SK-N-SH (cell line): ENCODE measurements around the gene GOLT1A.

ENCODE experiments used
- EP300 ChIP-seq, 2 experiments: IDR thresholded peaks; 2 replicates each; pipeline versions ENCODE4 v1.4.0 to v1.6.1; 2012; ENCODE audit warnings: borderline replicate concordance in 1 of 2, low read depth in 1 of 2, low read length in 1 of 2
- FOXJ3 ChIP-seq: sonication (generic); formaldehyde crosslinking; IDR thresholded peaks from 2 replicates; pipeline ENCODE4 v1.5.1; 2020; ENCODE audit warnings: mild to moderate bottlenecking, missing genetic modification reagents
- FOXM1 ChIP-seq: IDR thresholded peaks from 2 replicates; pipeline ENCODE4 v1.4.0; 2012; ENCODE audit warnings: low read depth, mild to moderate bottlenecking
- POLR2AphosphoS5 ChIP-seq: IDR thresholded peaks from 2 replicates; pipeline ENCODE4 v1.6.1; 2012; ENCODE audit warnings: low read depth, low read length
- RAD21 ChIP-seq: IDR thresholded peaks from 2 replicates; pipeline ENCODE4 v1.6.1; 2012; ENCODE audit warnings: mild to moderate bottlenecking, low read length
- RFX5 ChIP-seq: IDR thresholded peaks from 2 replicates; pipeline ENCODE4 v1.6.1; 2012; ENCODE audit warnings: mild to moderate bottlenecking, improper control_type of control experiment, low read length
- TAF1 ChIP-seq: IDR thresholded peaks from 2 replicates; pipeline ENCODE4 v1.6.1; 2012; ENCODE audit warnings: low read depth, mild to moderate bottlenecking, low read length, moderate library complexity, borderline replicate concordance
- TF ChIP-seq, protein P1 (sequence below): IDR thresholded peaks from 2 replicates; pipeline ENCODE4 v1.4.0; 2012; ENCODE audit warnings: low read depth
- TF ChIP-seq, protein P2 (sequence below): fragments of 200-600 bp; sonication (generic); IDR thresholded peaks from 2 replicates; pipeline ENCODE4 v1.6.1; 2017; ENCODE audit warnings: antibody characterized with exemption, mild to moderate bottlenecking, moderate library complexity
- TF ChIP-seq, protein P3 (sequence below): IDR thresholded peaks from 2 replicates; pipeline ENCODE4 v1.6.1; 2012; ENCODE audit warnings: mild to moderate bottlenecking, low read depth, low read length, moderate library complexity
- TF ChIP-seq, protein P4 (sequence below): fragments of 150-350 bp; IDR thresholded peaks from 2 replicates; pipeline ENCODE4 v1.6.1; 2017; ENCODE audit warnings: antibody characterized with exemption, low read length, low read depth, borderline replicate concordance

DNA sequence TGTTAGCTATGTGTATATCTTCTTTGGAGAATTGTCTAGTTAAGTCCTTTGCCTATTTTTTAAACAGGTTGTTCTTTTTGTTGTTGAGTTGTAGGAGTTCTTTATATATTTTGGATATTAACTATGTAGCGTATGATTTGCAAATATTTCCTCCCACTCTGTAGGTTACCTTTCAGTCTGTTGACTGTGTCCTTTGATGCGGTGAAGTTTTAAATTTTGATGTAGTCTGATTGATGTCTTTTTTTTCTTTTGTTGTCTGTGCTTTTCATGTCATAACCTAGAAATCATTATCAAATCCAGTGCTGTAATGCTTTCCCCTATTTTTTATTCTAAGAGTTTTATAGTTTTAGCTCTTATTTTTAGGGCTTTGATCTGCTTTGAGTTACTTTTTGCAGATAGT, 8.8 kb downstream of the GOLT1A start:
- TF ChIP-seq, protein P1, sequence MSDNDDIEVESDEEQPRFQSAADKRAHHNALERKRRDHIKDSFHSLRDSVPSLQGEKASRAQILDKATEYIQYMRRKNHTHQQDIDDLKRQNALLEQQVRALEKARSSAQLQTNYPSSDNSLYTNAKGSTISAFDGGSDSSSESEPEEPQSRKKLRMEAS, result no peak
- no peak for TF ChIP-seq RAD21
- TF ChIP-seq FOXJ3 (CRISPR knock-in tag), result no peak
- TF ChIP-seq TAF1, result no peak
- TF ChIP-seq, protein P2, sequence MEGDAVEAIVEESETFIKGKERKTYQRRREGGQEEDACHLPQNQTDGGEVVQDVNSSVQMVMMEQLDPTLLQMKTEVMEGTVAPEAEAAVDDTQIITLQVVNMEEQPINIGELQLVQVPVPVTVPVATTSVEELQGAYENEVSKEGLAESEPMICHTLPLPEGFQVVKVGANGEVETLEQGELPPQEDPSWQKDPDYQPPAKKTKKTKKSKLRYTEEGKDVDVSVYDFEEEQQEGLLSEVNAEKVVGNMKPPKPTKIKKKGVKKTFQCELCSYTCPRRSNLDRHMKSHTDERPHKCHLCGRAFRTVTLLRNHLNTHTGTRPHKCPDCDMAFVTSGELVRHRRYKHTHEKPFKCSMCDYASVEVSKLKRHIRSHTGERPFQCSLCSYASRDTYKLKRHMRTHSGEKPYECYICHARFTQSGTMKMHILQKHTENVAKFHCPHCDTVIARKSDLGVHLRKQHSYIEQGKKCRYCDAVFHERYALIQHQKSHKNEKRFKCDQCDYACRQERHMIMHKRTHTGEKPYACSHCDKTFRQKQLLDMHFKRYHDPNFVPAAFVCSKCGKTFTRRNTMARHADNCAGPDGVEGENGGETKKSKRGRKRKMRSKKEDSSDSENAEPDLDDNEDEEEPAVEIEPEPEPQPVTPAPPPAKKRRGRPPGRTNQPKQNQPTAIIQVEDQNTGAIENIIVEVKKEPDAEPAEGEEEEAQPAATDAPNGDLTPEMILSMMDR, result no peak
- TF ChIP-seq POLR2AphosphoS5, result no peak
- no peak for TF ChIP-seq FOXM1
- TF ChIP-seq, protein P3, sequence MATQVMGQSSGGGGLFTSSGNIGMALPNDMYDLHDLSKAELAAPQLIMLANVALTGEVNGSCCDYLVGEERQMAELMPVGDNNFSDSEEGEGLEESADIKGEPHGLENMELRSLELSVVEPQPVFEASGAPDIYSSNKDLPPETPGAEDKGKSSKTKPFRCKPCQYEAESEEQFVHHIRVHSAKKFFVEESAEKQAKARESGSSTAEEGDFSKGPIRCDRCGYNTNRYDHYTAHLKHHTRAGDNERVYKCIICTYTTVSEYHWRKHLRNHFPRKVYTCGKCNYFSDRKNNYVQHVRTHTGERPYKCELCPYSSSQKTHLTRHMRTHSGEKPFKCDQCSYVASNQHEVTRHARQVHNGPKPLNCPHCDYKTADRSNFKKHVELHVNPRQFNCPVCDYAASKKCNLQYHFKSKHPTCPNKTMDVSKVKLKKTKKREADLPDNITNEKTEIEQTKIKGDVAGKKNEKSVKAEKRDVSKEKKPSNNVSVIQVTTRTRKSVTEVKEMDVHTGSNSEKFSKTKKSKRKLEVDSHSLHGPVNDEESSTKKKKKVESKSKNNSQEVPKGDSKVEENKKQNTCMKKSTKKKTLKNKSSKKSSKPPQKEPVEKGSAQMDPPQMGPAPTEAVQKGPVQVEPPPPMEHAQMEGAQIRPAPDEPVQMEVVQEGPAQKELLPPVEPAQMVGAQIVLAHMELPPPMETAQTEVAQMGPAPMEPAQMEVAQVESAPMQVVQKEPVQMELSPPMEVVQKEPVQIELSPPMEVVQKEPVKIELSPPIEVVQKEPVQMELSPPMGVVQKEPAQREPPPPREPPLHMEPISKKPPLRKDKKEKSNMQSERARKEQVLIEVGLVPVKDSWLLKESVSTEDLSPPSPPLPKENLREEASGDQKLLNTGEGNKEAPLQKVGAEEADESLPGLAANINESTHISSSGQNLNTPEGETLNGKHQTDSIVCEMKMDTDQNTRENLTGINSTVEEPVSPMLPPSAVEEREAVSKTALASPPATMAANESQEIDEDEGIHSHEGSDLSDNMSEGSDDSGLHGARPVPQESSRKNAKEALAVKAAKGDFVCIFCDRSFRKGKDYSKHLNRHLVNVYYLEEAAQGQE, result no peak
- no peak for TF ChIP-seq RFX5
- TF ChIP-seq, protein P4, sequence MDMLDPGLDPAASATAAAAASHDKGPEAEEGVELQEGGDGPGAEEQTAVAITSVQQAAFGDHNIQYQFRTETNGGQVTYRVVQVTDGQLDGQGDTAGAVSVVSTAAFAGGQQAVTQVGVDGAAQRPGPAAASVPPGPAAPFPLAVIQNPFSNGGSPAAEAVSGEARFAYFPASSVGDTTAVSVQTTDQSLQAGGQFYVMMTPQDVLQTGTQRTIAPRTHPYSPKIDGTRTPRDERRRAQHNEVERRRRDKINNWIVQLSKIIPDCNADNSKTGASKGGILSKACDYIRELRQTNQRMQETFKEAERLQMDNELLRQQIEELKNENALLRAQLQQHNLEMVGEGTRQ, result no peak
- TF ChIP-seq EP300 (IDR thresholded peaks at IDR 0.05; ENCODE audit: borderline replicate concordance in 1 of 2, low read depth in 1 of 2, low read length in 1 of 2), result no peak
